Nephron progenitor cell (in vitro differentiated cells): ENCODE measurements around the gene INSYN1.
A peak's percentile ranks its signal among the peaks of the same experiment; 100 is the strongest.
"Not testable (repeated sequence)": the region's sequence is repeated elsewhere in the genome, so short reads cannot be mapped to it uniquely, and the experiment has no call there.

Source experiments
- DNase-seq: peaks from one replicate; pipeline ENCODE4 v3.0.0; 2021
- H3K27ac Mint-ChIP-seq: 2 replicates; pipeline ENCODE4 v1.8.0; 2021; ENCODE audit warnings: mild to moderate bottlenecking, moderate library complexity, mixed read lengths
- H3K27me3 Mint-ChIP-seq: 2 replicates; pipeline ENCODE4 v1.8.0; 2021; ENCODE audit warnings: mild to moderate bottlenecking, low read depth, mixed read lengths; ENCODE audit not compliant: poor library complexity
- H3K36me3 Mint-ChIP-seq: 2 replicates; pipeline ENCODE4 v1.8.0; 2021; ENCODE audit warnings: low read depth, mixed read lengths
- H3K4me1 Mint-ChIP-seq: 2 replicates; pipeline ENCODE4 v1.8.0; 2021; ENCODE audit warnings: mixed read lengths
- H3K4me3 Mint-ChIP-seq: 2 replicates; pipeline ENCODE4 v1.8.0; 2021; ENCODE audit warnings: mild to moderate bottlenecking, moderate library complexity, mixed read lengths
- H3K9me3 Mint-ChIP-seq: 2 replicates; pipeline ENCODE4 v1.8.0; 2021; ENCODE audit warnings: mild to moderate bottlenecking, moderate library complexity, mixed read lengths
- TF ChIP-seq, protein P1 (sequence below): fragments of 200-600 bp; sonication (generic); IDR thresholded peaks from 2 replicates; pipeline ENCODE4 v1.5.0; 2021; ENCODE audit warnings: antibody characterized with exemption

INSYN1 gene

DNA sequence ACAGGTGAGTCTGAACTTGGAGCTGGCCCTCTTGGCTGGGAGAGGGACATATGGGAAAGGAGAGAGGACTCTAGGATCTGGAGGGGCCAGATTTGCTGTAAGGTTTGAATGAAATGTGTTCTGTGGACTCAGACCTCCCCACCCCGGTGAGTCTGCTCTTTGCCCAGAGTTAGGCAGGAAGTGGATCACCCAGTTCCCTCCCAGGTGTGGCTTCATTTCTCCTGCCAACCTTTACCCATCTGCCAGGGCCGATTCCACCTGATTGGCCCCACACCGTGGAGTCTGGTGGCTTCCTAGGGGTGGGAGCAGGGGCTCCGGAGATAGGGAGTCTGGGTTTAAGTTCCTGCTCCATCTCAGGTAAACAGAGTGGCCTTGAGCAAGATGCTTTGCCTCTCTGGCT, 43.5 kb downstream of the INSYN1 start:
- TF ChIP-seq, protein P1, sequence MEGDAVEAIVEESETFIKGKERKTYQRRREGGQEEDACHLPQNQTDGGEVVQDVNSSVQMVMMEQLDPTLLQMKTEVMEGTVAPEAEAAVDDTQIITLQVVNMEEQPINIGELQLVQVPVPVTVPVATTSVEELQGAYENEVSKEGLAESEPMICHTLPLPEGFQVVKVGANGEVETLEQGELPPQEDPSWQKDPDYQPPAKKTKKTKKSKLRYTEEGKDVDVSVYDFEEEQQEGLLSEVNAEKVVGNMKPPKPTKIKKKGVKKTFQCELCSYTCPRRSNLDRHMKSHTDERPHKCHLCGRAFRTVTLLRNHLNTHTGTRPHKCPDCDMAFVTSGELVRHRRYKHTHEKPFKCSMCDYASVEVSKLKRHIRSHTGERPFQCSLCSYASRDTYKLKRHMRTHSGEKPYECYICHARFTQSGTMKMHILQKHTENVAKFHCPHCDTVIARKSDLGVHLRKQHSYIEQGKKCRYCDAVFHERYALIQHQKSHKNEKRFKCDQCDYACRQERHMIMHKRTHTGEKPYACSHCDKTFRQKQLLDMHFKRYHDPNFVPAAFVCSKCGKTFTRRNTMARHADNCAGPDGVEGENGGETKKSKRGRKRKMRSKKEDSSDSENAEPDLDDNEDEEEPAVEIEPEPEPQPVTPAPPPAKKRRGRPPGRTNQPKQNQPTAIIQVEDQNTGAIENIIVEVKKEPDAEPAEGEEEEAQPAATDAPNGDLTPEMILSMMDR: no peak

DNA sequence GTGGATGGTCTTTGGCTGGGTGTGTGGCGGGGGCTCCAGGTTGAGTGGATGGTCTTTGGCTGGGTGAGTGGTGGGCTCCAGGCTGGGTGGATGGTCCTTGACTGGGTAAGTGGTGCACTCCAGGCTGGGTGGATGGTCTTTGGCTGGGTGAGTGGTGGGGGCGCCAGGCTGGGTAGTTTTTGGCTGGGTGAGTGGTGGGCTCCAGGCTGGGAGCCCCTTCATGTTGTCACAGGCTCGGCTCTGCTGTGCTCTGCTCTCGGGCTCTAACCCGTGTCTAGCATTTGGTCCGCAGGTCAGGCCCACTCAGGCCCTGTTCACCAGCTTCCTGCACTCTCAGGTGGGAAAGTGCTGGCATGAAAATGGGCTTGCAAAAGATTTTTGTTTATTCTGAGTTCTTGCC, 43.9 kb downstream of the INSYN1 start:
- DNase-seq: no peak
- Mint-ChIP-seq H3K27me3 (no peaks in the 10 kb centered on the region), H3K9me3 (no peaks in the 10 kb centered on the region), H3K4me3 (no peak overlapping the region), H3K4me1 (no peaks in the 10 kb centered on the region), H3K36me3 (peaks cover 81% of the 10 kb centered on the region), H3K27ac (peak overlapping the region; percentile 38)
- TF ChIP-seq, protein P1: no peak

More for the DNA sequence above, 43.5 kb downstream of the INSYN1 start:
- Mint-ChIP-seq H3K36me3 (peaks cover 84% of the 10 kb centered on the region), H3K4me3 (no peak overlapping the region), H3K27ac (no peak overlapping the region), H3K9me3 (no peaks in the 10 kb centered on the region), H3K27me3 (no peaks in the 10 kb centered on the region), H3K4me1 (no peaks in the 10 kb centered on the region)
- no peak for DNase-seq

DNA sequence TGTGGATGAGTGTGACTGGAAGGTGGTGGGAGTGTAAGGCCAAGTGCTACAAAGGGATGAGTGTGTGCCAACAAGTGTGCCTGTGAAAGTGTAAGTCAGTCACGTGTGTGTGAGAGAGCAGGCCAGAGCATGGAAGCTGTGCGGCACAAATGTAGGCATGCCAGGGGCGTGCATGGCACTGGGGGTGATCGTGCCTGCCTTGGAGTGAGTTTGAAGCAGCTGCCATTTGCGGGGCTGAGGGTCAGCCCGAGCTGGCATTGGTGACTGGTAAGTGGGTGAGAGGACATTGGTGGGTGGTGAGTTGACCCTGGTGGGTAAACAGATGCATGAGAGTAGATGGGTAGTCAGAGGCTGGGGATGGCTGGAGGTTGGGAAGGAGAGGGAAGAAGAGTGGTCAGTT, 44.5 kb downstream of the INSYN1 start:
- peaks cover 76% of the 10 kb centered on the region for H3K36me3 Mint-ChIP-seq
- H3K27me3 Mint-ChIP-seq: no peaks in the 10 kb centered on the region
- H3K27ac Mint-ChIP-seq: peak overlapping the region; percentile 38
- H3K9me3 Mint-ChIP-seq: no peaks in the 10 kb centered on the region
- TF ChIP-seq, protein P1: no peak
- no peak for DNase-seq
- no peaks in the 10 kb centered on the region for H3K4me1 Mint-ChIP-seq
- no peak overlapping the region for H3K4me3 Mint-ChIP-seq

DNA sequence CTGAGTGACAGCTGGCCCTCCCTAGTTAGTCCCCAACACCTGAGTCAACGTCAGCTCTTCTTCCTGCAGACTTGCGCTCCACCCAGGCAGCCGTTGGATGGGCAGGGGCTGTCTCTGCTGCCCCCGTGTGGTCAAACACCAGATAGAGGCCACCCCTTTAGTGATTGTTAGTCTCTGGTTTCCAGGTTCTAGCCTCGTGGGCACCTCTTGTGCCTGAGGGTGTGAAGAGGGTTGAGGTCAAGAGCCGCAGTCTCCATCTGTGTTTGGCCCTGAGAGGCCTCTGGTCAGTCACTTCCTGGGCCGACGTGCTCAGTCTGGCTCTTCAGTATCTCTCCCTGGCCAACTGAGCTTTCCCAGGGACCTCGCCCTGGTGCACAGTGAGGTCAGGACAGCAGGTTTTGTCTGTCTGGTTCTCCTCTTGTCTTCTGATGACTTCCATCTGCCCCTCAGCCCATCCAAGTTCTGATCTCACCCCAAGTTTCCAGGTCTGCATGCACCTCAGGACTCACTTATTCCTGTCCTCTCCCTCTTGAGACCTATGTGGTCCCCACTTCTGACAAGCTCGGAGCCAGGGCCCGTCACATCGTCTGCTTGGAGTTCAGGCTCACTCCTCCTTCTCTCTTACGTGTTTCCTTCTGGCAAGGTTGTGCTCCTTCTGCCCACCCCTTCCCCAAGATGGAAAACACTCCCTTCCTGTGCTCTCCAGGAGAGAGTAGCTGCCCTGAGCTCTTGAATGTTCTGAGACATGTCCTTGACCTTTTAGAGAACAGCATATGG, 48.1 kb downstream of the INSYN1 start:
- peak; percentile 71 for DNase-seq
- TF ChIP-seq, protein P1: peak; percentile 79
- Mint-ChIP-seq H3K36me3 (peaks cover 59% of the 10 kb centered on the region), H3K27me3 (no peaks in the 10 kb centered on the region), H3K27ac (no peak overlapping the region), H3K4me3 (no peak overlapping the region), H3K9me3 (no peaks in the 10 kb centered on the region), H3K4me1 (peaks cover 11% of the 10 kb centered on the region)

DNA sequence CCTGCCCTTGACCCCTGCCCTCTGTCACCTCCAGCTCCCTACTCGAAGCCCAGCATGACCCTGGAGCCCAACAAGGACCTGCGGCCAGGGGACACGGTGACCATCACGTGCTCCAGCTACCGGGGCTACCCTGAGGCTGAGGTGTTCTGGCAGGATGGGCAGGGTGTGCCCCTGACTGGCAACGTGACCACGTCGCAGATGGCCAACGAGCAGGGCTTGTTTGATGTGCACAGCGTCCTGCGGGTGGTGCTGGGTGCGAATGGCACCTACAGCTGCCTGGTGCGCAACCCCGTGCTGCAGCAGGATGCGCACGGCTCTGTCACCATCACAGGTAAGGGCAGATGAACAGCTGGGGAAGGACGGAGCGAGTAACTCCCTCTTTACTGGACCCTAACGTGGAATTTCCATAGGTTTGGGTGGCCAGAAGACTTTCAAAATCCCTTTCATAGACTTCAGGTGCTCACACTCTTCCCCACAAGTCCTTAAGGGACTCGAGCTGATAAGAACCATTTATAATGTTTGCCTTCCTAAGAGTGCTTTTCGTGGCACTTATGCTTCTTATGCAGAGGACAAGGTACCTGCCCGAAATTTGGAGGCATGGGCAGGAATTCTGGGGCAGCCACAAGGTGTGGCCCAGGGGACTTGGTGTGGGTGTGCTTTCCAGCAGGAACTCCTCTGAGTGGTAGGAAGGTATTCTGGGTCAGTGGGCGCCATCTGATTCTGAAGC, 48.8 kb downstream of the INSYN1 start:
- H3K9me3 Mint-ChIP-seq, H3K4me3 Mint-ChIP-seq, H3K27me3 Mint-ChIP-seq, DNase-seq, H3K27ac Mint-ChIP-seq: not testable (repeated sequence)
- peaks cover 15% of the 10 kb centered on the region for H3K4me1 Mint-ChIP-seq
- peaks cover 61% of the 10 kb centered on the region for H3K36me3 Mint-ChIP-seq

DNA sequence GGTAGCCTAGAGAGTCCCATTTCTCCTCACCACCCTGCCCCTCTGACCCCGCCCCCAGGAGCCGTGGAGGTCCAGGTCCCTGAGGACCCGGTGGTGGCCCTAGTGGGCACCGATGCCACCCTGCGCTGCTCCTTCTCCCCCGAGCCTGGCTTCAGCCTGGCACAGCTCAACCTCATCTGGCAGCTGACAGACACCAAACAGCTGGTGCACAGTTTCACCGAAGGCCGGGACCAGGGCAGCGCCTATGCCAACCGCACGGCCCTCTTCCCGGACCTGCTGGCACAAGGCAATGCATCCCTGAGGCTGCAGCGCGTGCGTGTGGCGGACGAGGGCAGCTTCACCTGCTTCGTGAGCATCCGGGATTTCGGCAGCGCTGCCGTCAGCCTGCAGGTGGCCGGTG, 49.5 kb downstream of the INSYN1 start:
- peaks cover 22% of the 10 kb centered on the region for H3K4me1 Mint-ChIP-seq
- not testable (repeated sequence) for H3K27me3 Mint-ChIP-seq

DNA sequence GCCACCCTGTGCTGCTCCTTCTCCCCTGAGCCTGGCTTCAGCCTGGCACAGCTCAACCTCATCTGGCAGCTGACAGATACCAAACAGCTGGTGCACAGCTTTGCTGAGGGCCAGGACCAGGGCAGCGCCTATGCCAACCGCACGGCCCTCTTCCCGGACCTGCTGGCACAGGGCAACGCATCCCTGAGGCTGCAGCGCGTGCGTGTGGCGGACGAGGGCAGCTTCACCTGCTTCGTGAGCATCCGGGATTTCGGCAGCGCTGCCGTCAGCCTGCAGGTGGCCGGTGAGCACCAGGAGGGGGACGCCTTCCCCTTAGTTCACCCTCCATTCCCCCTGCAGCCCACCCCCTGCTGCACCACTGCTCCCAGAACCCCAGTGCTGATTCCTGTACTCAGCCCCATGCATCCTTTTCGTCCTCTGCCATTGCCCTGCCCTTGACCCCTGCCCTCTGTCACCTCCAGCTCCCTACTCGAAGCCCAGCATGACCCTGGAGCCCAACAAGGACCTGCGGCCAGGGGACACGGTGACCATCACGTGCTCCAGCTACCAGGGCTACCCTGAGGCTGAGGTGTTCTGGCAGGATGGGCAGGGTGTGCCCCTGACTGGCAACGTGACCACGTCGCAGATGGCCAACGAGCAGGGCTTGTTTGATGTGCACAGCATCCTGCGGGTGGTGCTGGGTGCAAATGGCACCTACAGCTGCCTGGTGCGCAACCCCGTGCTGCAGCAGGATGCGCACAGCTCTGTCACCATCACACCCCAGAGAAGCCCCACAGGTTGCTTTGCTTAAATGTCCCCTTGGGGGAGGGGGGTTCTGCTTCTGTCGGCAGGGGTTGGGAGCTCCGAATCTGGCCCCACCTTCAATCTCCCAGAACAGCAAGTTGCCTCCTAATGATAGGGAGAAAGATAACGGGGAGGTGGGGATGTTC, 50.6 kb downstream of the INSYN1 start:
- Mint-ChIP-seq H3K36me3 (peaks cover 51% of the 10 kb centered on the region), H3K4me1 (peaks cover 31% of the 10 kb centered on the region)
- not testable (repeated sequence) for H3K27me3 Mint-ChIP-seq, DNase-seq, H3K9me3 Mint-ChIP-seq, H3K27ac Mint-ChIP-seq, H3K4me3 Mint-ChIP-seq

More for the DNA sequence above, 49.5 kb downstream of the INSYN1 start:
- not testable (repeated sequence) for H3K27ac Mint-ChIP-seq, H3K4me3 Mint-ChIP-seq, DNase-seq, H3K9me3 Mint-ChIP-seq
- peaks cover 59% of the 10 kb centered on the region for H3K36me3 Mint-ChIP-seq
